RWPE2 (cell line): ENCODE results near the gene CNKSR2.

Source experiments
- ATAC-seq: fragments of 200-7000 bp; cut with Tn5 transposase; 3 replicates; pipeline ENCODE4 v1.9.1; 2021; ENCODE audit warnings: low read depth
- DNase-seq: peaks from one replicate; pipeline ENCODE4 v3.0.0-alpha.2; 2020; ENCODE audit warnings: low spot score
- H3K27ac ChIP-seq: fragments of 450-650 bp; 2 replicates; pipeline ENCODE4 v1.5.1; 2017; ENCODE audit warnings: mild to moderate bottlenecking; ENCODE audit not compliant: poor library complexity, severe bottlenecking
- H3K27me3 ChIP-seq: fragments of 250-450 bp; sonication (Bioruptor Pico); 2 replicates; pipeline ENCODE4 v1.5.1; 2021; ENCODE audit warnings: mild to moderate bottlenecking, moderate library complexity; ENCODE audit not compliant: insufficient read depth, poor library complexity, severe bottlenecking
- H3K36me3 ChIP-seq: fragments of 250-450 bp; sonication (Bioruptor Pico); 2 replicates; pipeline ENCODE4 v1.5.1; 2020; ENCODE audit warnings: low read depth, mild to moderate bottlenecking, moderate library complexity
- H3K4me1 ChIP-seq: fragments of 250-450 bp; sonication (Bioruptor Pico); 2 replicates; pipeline ENCODE4 v1.5.1; 2021; ENCODE audit warnings: mild to moderate bottlenecking, moderate library complexity; ENCODE audit not compliant: insufficient read depth, poor library complexity, severe bottlenecking
- H3K4me3 ChIP-seq: fragments of 250-450 bp; sonication (Bioruptor Pico); 2 replicates; pipeline ENCODE4 v1.5.1; 2021; ENCODE audit warnings: mild to moderate bottlenecking, moderate library complexity; ENCODE audit not compliant: severe bottlenecking
- H3K9me3 ChIP-seq: fragments of 250-450 bp; sonication (Bioruptor Pico); 2 replicates; pipeline ENCODE4 v1.5.1; 2021; ENCODE audit warnings: mild to moderate bottlenecking, moderate library complexity; ENCODE audit not compliant: severe bottlenecking
- TF ChIP-seq, protein P1 (sequence below): fragments of 450-650 bp; IDR thresholded peaks from one replicate; pipeline ENCODE4 v1.5.1; 2017; ENCODE audit warnings: mild to moderate bottlenecking, moderate library complexity; ENCODE audit not compliant: poor library complexity, severe bottlenecking

CNKSR2 gene

DNA sequence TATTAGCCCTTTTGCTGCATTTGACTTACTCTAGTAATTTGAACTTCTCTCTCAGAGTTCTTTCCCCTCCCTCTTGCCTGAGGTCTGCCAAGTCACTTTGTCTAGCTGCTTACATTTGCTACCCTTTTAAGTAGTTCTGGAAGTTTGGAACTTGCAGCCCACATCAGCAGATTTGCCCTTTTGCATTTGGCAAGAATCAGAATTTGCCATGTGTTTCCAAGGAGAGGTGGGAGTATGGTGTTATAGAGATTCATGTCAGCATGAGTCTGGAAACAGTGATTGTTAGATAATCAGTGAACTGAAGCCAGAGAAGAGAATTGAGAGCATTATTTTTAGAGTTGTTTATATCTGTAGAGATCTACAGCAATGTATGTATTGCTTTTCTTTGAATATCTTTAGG lies 231.8 kb downstream of the CNKSR2 start:
- no peaks in the 10 kb centered on the region for H3K9me3 ChIP-seq
- no peak for ATAC-seq
- H3K27ac ChIP-seq: no peak overlapping the region
- TF ChIP-seq, protein P1, sequence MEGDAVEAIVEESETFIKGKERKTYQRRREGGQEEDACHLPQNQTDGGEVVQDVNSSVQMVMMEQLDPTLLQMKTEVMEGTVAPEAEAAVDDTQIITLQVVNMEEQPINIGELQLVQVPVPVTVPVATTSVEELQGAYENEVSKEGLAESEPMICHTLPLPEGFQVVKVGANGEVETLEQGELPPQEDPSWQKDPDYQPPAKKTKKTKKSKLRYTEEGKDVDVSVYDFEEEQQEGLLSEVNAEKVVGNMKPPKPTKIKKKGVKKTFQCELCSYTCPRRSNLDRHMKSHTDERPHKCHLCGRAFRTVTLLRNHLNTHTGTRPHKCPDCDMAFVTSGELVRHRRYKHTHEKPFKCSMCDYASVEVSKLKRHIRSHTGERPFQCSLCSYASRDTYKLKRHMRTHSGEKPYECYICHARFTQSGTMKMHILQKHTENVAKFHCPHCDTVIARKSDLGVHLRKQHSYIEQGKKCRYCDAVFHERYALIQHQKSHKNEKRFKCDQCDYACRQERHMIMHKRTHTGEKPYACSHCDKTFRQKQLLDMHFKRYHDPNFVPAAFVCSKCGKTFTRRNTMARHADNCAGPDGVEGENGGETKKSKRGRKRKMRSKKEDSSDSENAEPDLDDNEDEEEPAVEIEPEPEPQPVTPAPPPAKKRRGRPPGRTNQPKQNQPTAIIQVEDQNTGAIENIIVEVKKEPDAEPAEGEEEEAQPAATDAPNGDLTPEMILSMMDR: no peak
- H3K36me3 ChIP-seq: no peaks in the 10 kb centered on the region
- no peaks in the 10 kb centered on the region for H3K27me3 ChIP-seq
- H3K4me3 ChIP-seq: no peak overlapping the region
- no peak for DNase-seq
- H3K4me1 ChIP-seq: no peaks in the 10 kb centered on the region

DNA sequence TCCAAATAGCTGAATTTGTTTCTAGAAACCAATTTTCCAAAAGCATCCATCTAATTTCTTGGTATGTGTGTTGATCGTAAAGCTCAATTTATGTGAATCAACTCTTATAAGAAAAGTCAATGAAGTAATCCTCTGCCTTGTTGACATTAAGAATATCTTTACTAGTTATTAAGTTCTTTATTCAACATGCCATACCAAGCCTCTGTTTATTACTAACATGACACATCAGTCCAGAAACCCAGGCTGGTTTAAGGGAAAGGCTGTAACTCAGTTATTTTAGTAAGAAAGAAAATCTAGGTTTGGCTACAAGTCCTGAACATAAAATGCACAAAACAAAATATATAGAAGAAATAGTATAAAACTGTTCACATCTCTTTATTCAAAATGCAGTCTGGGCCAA lies 235.9 kb downstream of the CNKSR2 start:
- ATAC-seq (no peak), DNase-seq (no peak)
- Histone ChIP-seq H3K27me3 (no peaks in the 10 kb centered on the region), H3K9me3 (no peaks in the 10 kb centered on the region), H3K4me3 (no peak overlapping the region), H3K4me1 (no peaks in the 10 kb centered on the region), H3K27ac (no peak overlapping the region), H3K36me3 (no peaks in the 10 kb centered on the region)
- TF ChIP-seq, protein P1: no peak

DNA sequence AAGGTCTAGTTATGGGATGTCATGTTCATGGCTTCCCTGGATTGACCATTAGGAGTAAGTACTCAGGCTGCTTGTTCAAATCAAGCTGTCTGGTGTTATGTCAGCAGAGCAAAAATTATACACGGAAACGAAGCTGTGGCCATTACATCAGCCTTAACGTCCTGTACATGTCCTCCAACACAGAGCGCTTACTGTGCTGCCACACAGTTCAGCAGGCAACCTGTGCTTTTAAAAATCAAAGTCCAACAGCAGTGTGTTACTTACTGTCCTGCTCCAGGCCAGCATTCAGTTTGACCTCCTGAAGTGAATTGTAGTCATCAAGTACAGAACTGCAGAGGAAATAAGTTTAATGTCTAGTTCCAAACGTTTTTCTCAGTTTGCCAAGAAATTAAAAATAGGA lies 237.9 kb downstream of the CNKSR2 start:
- H3K4me3 ChIP-seq: no peak overlapping the region
- H3K36me3 ChIP-seq: no peaks in the 10 kb centered on the region
- no peak overlapping the region for H3K27ac ChIP-seq
- ATAC-seq (no peak), DNase-seq (no peak)
- TF ChIP-seq, protein P1: no peak
- no peaks in the 10 kb centered on the region for H3K27me3 ChIP-seq
- H3K9me3 ChIP-seq: no peaks in the 10 kb centered on the region
- H3K4me1 ChIP-seq: no peaks in the 10 kb centered on the region

DNA sequence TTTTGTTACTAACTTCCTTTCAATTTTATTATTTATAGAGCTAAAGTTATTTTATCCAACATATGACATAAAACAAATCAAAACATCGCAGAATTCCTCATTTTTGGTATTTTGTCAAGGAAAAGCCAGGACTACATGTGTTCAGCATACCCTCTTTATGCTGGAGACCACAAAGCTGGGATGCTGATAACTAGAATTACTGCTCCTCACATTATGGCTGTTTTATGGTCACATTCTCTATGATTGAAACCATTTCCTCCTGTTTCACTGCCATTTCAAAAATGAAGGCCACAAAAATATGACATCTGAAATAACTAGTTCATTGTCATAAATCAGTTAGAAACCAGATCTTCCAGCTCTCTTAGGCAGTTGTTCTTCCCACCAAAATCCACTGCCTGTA lies 242.2 kb downstream of the CNKSR2 start:
- Histone ChIP-seq H3K4me3 (no peak overlapping the region), H3K4me1 (no peaks in the 10 kb centered on the region), H3K27ac (no peak overlapping the region), H3K9me3 (no peaks in the 10 kb centered on the region), H3K36me3 (no peaks in the 10 kb centered on the region), H3K27me3 (no peaks in the 10 kb centered on the region)
- TF ChIP-seq, protein P1: no peak
- no peak for DNase-seq
- no peak for ATAC-seq

DNA sequence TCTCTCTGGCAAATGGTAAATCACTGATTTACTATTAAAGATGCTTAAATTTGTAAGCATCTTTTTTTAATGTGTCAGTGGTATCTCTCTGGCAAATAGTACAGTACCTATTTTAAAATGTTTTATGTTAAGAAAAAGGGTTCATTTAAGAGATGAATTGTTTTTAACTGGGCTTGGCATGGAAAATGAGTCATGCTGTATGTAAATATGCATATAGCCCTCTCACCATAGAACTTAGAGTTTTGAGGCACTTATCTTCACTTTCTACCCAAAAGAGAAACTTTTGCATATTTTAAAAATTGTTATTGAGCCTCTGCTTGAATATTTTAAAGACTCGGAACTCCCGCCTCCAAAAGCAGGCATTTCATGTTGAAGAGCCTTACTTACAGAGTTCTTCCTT lies 246.0 kb downstream of the CNKSR2 start:
- TF ChIP-seq, protein P1: no peak

More for the DNA sequence above, 246.0 kb downstream of the CNKSR2 start:
- ATAC-seq (no peak), DNase-seq (no peak)
- H3K9me3 ChIP-seq: no peaks in the 10 kb centered on the region
- H3K27me3 ChIP-seq: no peaks in the 10 kb centered on the region
- H3K36me3 ChIP-seq: no peaks in the 10 kb centered on the region
- H3K27ac ChIP-seq: no peak overlapping the region
- no peak overlapping the region for H3K4me3 ChIP-seq
- H3K4me1 ChIP-seq: no peaks in the 10 kb centered on the region
